Activated CD4-positive, alpha-beta T cell treated with anti-CD3 and anti-CD28 coated beads, Interleukin-2, Interleukin-6, amounts not matched to agents 100 ng/mL and 50 ng/mL, durations not matched to agents 16 hours and 8 hours (primary cell): ENCODE measurements around the gene SEZ6L2.
"Not testable (repeated sequence)": the region's sequence is repeated elsewhere in the genome, so short reads cannot be mapped to it uniquely, and the experiment has no call there.

ENCODE experiments used
- DNase-seq: peaks from one replicate; pipeline ENCODE4 v3.0.0-alpha.2; 2020

SEZ6L2 gene

GRCh38 chr16:29899516-29900101 lies at the start of gene SEZ6L2:
SEZ6L2 (minus strand) TSS chr16:29899550; CDS start chr16:29899019, 531 bp downstream.
- DNase-seq: peak; percentile 76

- DNase-seq: no peak
Measured at GRCh38 chr16:29947897-29948296, 48.5 kb upstream of the SEZ6L2 start.

- no peak for DNase-seq
Measured at GRCh38 chr16:29943846-29944799, 44.8 kb upstream of the SEZ6L2 start.

GRCh38 chr16:29940656-29941055 lies 41.3 kb upstream of the SEZ6L2 start:
- no peak for DNase-seq

- not testable (repeated sequence) for DNase-seq
Measured at GRCh38 chr16:29931750-29932149, 32.4 kb upstream of the SEZ6L2 start.

- DNase-seq: no peak
Measured at GRCh38 chr16:29927070-29927905, 27.9 kb upstream of the SEZ6L2 start.

GRCh38 chr16:29926711-29927052 lies 27.3 kb upstream of the SEZ6L2 start:
- DNase-seq: no peak

- peak; percentile 94 for DNase-seq
Measured at GRCh38 chr16:29925781-29926710, 26.7 kb upstream of the SEZ6L2 start, which contains the start of gene KCTD13. KCTD13 (minus strand) TSS chr16:29926226; CDS start chr16:29926033, 193 bp downstream.

- DNase-seq: no peak
Measured at GRCh38 chr16:29925105-29925756, 25.9 kb upstream of the SEZ6L2 start.

- DNase-seq: no peak
Measured at GRCh38 chr16:29922986-29923501, 23.7 kb upstream of the SEZ6L2 start.

- no peak for DNase-seq
Measured at GRCh38 chr16:29922326-29922725, 23.0 kb upstream of the SEZ6L2 start.

GRCh38 chr16:29921034-29921385 lies 21.7 kb upstream of the SEZ6L2 start:
- no peak for DNase-seq

GRCh38 chr16:29920288-29921033 lies 21.1 kb upstream of the SEZ6L2 start:
- no peak for DNase-seq

- DNase-seq: no peak
Measured at GRCh38 chr16:29916979-29917378, 17.6 kb upstream of the SEZ6L2 start.

GRCh38 chr16:29915590-29916247 lies 16.4 kb upstream of the SEZ6L2 start:
- DNase-seq: no peak

GRCh38 chr16:29913514-29913913 lies 14.2 kb upstream of the SEZ6L2 start:
- no peak for DNase-seq

GRCh38 chr16:29912087-29912486 lies 12.7 kb upstream of the SEZ6L2 start:
- DNase-seq: no peak

GRCh38 chr16:29911676-29912010 lies 12.3 kb upstream of the SEZ6L2 start:
- no peak for DNase-seq

GRCh38 chr16:29910819-29911675 lies 11.7 kb upstream of the SEZ6L2 start:
- no peak for DNase-seq
